ENCODE results near the gene MEAF6.

DNA sequence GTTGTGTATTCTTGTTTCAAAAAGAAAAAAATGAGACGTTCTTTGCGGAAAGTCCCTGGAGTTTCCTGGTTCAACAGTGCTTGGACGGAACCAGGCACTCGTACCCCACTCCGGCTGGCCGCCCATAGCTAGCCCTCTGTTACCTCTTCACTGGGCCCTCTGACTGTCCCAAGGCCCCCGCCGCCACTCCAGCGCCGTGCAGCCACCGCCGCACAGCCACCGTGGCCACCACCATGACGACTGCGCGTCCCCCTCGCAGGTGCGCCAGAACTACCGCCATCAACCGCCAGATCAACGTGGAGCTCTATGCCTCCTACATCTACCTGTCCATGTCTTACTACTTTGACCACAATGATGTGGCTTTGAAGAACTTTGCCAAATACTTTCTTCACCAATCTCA, 30.0 kb upstream of the MEAF6 start:
- TF ChIP-seq CTCF (IDR thresholded peaks at IDR 0.05): no peak
- TF ChIP-seq POLR2A (IDR thresholded peaks at IDR 0.05): no peak
